K562 (cell line): ENCODE results near the gene SPATC1L. TPM values are rescaled to one million over a fixed set of nuclear protein-coding genes. Genes with fewer than 3 reads are reported as not detected.

ENCODE experiments used
- CEBPG ChIP-seq, 3 experiments: fragments of 200-800 bp in 1 of 3; sonication (Bioruptor generic) in 1 of 3; sonication (generic) in 1 of 3; formaldehyde crosslinking in 1 of 3; IDR thresholded peaks in 2 of 3; conservative IDR thresholded peaks in 1 of 3; 2 replicates each; pipeline versions ENCODE4 v1.6.1 to v1.8.0; 2016 to 2022; ENCODE audit warnings: missing compliant biosample characterization in 2 of 3, missing genetic modification characterization in 2 of 3, mild to moderate bottlenecking in 1 of 3, missing genetic modification reagents in 1 of 3
- ELF1 ChIP-seq: fragments of 200-800 bp; sonication (Bioruptor generic); IDR thresholded peaks from 2 replicates; pipeline ENCODE4 v1.6.1; 2016; ENCODE audit warnings: missing genetic modification characterization, missing compliant biosample characterization
- IRF1 ChIP-seq: sonication (generic); formaldehyde crosslinking; IDR thresholded peaks from 2 replicates; pipeline ENCODE4 v1.8.0; 2022; ENCODE audit warnings: missing genetic modification reagents, mild to moderate bottlenecking, borderline replicate concordance
- MAX ChIP-seq: sonication (generic); formaldehyde crosslinking; IDR thresholded peaks from 2 replicates; pipeline ENCODE4 v1.9.0; 2022; ENCODE audit warnings: mild to moderate bottlenecking, missing genetic modification reagents
- MEIS2 ChIP-seq: fragments of 450-650 bp; IDR thresholded peaks from 2 replicates; pipeline ENCODE4 v1.6.1; 2014; ENCODE audit warnings: mild to moderate bottlenecking; ENCODE audit not compliant: partially characterized antibody
- MYC ChIP-seq, 2 experiments: fragments of 250-450 bp in 1 of 2; sonication (Bioruptor Pico) in 1 of 2; IDR thresholded peaks; 2 replicates each; pipeline versions ENCODE4 v1.5.1 to v1.6.1; 2012 to 2021; ENCODE audit warnings: low read depth in 2 of 2, borderline replicate concordance in 1 of 2, improper control_type of control experiment in 1 of 2, low read length in 1 of 2, mild to moderate bottlenecking in 1 of 2, moderate library complexity in 1 of 2
- RREB1 ChIP-seq: fragments of 250-450 bp; sonication (Bioruptor Pico); IDR thresholded peaks from 2 replicates; pipeline ENCODE4 v1.4.0; 2020
- SIX5 ChIP-seq, 2 experiments: IDR thresholded peaks; 2 replicates each; pipeline ENCODE4 v1.6.1; 2011; ENCODE audit warnings: low read length in 2 of 2, borderline replicate concordance in 1 of 2, low read depth in 1 of 2, mild to moderate bottlenecking in 1 of 2, moderate library complexity in 1 of 2; ENCODE audit not compliant: insufficient read depth in 1 of 2
- SMAD3 ChIP-seq: fragments of 450-650 bp; formaldehyde crosslinking; conservative IDR thresholded peaks from 2 replicates; pipeline ENCODE4 v1.4.0; 2020; ENCODE audit warnings: mild to moderate bottlenecking
- SREBF1 ChIP-seq: fragments of 150-350 bp; IDR thresholded peaks from 2 replicates; pipeline ENCODE4 v1.6.1; 2014; ENCODE audit warnings: antibody characterized with exemption, low read depth, low read length, borderline replicate concordance
- VEZF1 ChIP-seq: fragments of 200-800 bp; sonication (Bioruptor generic); IDR thresholded peaks from 2 replicates; pipeline ENCODE4 v1.6.1; 2017; ENCODE audit warnings: missing genetic modification characterization, missing compliant biosample characterization
- ZBTB1 ChIP-seq: sonication (generic); formaldehyde crosslinking; IDR thresholded peaks from 2 replicates; pipeline ENCODE4 v1.8.1; 2023; ENCODE audit warnings: missing genetic modification reagents, low read depth, mild to moderate bottlenecking, borderline replicate concordance
- ZC3H4 ChIP-seq: sonication (generic); formaldehyde crosslinking; IDR thresholded peaks from 2 replicates; pipeline ENCODE4 v1.9.0; 2021; ENCODE audit warnings: missing genetic modification reagents, borderline replicate concordance
- ZNF561 ChIP-seq: fragments of 450-650 bp; formaldehyde crosslinking; conservative IDR thresholded peaks from 2 replicates; pipeline ENCODE4 v1.4.0; 2020; ENCODE audit warnings: mild to moderate bottlenecking, moderate library complexity
- polyA plus RNA-seq, 8 experiments: library from polyadenylated mRNA; depleted of rRNA in 4 of 8; stranded (reverse) in 5 of 8; unstranded in 3 of 8; fragments of >200 nt; fragmentation: Nextera tagmentation in 2 of 8; fragmentation: Illumina TruSeq in 1 of 8; extraction: Ambion mirVana in 2 of 8; extraction: Trizol in 1 of 8; gene quantifications; 2 replicates each; pipeline versions ENCODE4 v1.2.1 to v1.2.3, GENCODE V29; 2011 to 2014; ENCODE audit warnings: inconsistent platforms in 1 of 8, missing spikeins in 1 of 8
- total RNA-seq, 7 experiments: library from RNA; depleted of rRNA in 6 of 7; stranded (reverse); fragments of >200 nt in 6 of 7; fragmentation: Illumina TruSeq in 2 of 7; extraction: Trizol in 2 of 7; gene quantifications; 2 replicates each; pipeline versions ENCODE4 v1.2.1 to v1.2.3, GENCODE V29; 2011 to 2021; ENCODE audit warnings: low replicate concordance in 1 of 7

SPATC1L gene
- total and polyA plus RNA-seq, 9 of the 15 experiments (the other 6 are each of a cell fraction or from before 2014, with no cell fraction given) = 0.14 to 121 (median 34.0) TPM; not detected in 1

GRCh38 chr21:46228345-46229051 is 44.2 kb upstream of the SPATC1L start, which contains the start of gene LSS (continued):
- TF ChIP-seq CEBPG (CRISPR knock-in tag; IDR thresholded peaks at IDR 0.05) = no peak; the same call in 1 of the 2 replicates
- no peak for TF ChIP-seq CEBPG (tag; conservative IDR thresholded peaks at IDR 0.05 in 1 of 2, IDR thresholded peaks at IDR 0.05 in 1 of 2)
- TF ChIP-seq IRF1 = 0 out of 2 replicates have a peak, but pooled peaks have one; percentile 23
- no peak for TF ChIP-seq ZC3H4
- TF ChIP-seq SMAD3 = no peak
- peak; percentile 97 for TF ChIP-seq VEZF1
- TF ChIP-seq ELF1 (tag) = no peak
- TF ChIP-seq MYC (IDR thresholded peaks at IDR 0.05; ENCODE audit: low read depth, low read length) = peak; percentile 30; the same call in 1 of the 2 replicates
- TF ChIP-seq MYC (CRISPR knock-in tag; IDR thresholded peaks at IDR 0.05; ENCODE audit: borderline replicate concordance, low read depth) = peak; percentile 67; the same call in 1 of the 2 replicates
- TF ChIP-seq ZNF561 (CRISPR knock-in tag) = no peak
- no peak for TF ChIP-seq SIX5 (IDR thresholded peaks at IDR 0.05; ENCODE audit: borderline replicate concordance in 1 of 2, insufficient read depth in 1 of 2, low read depth in 1 of 2, low read length in 2 of 2)
- peak; percentile 66 for TF ChIP-seq MAX (CRISPR knock-in tag)
- peak; percentile 54 for TF ChIP-seq MEIS2
- peak; percentile 74; the same call in 1 of the 2 replicates for TF ChIP-seq SREBF1
- no peak; the same call in 1 of the 2 replicates for TF ChIP-seq ZBTB1
- peak; percentile 84 for TF ChIP-seq RREB1 (CRISPR knock-in tag)
